MM.1S (cell line): ENCODE measurements around the gene CLEC2L.

Experiments
- DNase-seq: peaks from one replicate; pipeline ENCODE4 v3.0.0-alpha.2; 2015
- H2AFZ ChIP-seq: fragments of 300-600 bp; sonication (generic); 2 replicates; pipeline ENCODE4 v1.6.0; 2016; ENCODE audit warnings: antibody characterized with exemption, low read length
- H3F3A ChIP-seq: fragments of 300-600 bp; sonication (generic); 2 replicates; pipeline ENCODE4 v1.6.1; 2016; ENCODE audit warnings: mild to moderate bottlenecking, antibody characterized with exemption, low read length, moderate library complexity, mixed read lengths; ENCODE audit not compliant: insufficient read depth
- H3K27ac ChIP-seq: fragments of 300-600 bp; sonication (generic); 2 replicates; pipeline ENCODE4 v1.5.1; 2016; ENCODE audit warnings: mild to moderate bottlenecking, low read length
- H3K27me3 ChIP-seq: fragments of 300-600 bp; sonication (generic); replicated peaks from 2 replicates; pipeline ENCODE4 v1.6.0; 2016; ENCODE audit warnings: low read length; ENCODE audit not compliant: insufficient read depth
- H3K36me3 ChIP-seq: fragments of 300-600 bp; sonication (generic); replicated peaks from 2 replicates; pipeline ENCODE4 v1.6.1; 2016; ENCODE audit warnings: mild to moderate bottlenecking, low read length, mixed read lengths; ENCODE audit not compliant: insufficient read depth
- H3K4me1 ChIP-seq: fragments of 300-600 bp; sonication (generic); 2 replicates; pipeline ENCODE4 v1.6.1; 2016; ENCODE audit warnings: low read length, mixed read lengths
- H3K4me2 ChIP-seq: fragments of 300-600 bp; sonication (generic); 2 replicates; pipeline ENCODE4 v1.6.0; 2016; ENCODE audit warnings: low read depth, low read length
- H3K4me3 ChIP-seq: fragments of 300-600 bp; sonication (generic); 2 replicates; pipeline ENCODE4 v1.5.1; 2016; ENCODE audit warnings: low read length, mixed read lengths
- H3K79me2 ChIP-seq: fragments of 300-600 bp; sonication (generic); 2 replicates; pipeline ENCODE4 v1.6.1; 2016; ENCODE audit warnings: mixed run types, low read length, mixed read lengths
- H3K9ac ChIP-seq: fragments of 300-600 bp; sonication (generic); 2 replicates; pipeline ENCODE4 v1.6.1; 2016; ENCODE audit warnings: low read length, mixed read lengths
- H3K9me2 ChIP-seq: fragments of 300-600 bp; sonication (generic); replicated peaks from 2 replicates; pipeline ENCODE4 v1.6.1; 2016; ENCODE audit warnings: mild to moderate bottlenecking, low read length, mixed read lengths; ENCODE audit not compliant: insufficient read depth
- H3K9me3 ChIP-seq: fragments of 300-600 bp; sonication (generic); replicated peaks from 2 replicates; pipeline ENCODE4 v1.6.1; 2016; ENCODE audit warnings: mild to moderate bottlenecking, low read length, mixed read lengths; ENCODE audit not compliant: insufficient read depth
- H4K20me1 ChIP-seq: fragments of 300-600 bp; sonication (generic); 2 replicates; pipeline ENCODE4 v1.6.1; 2016; ENCODE audit warnings: mild to moderate bottlenecking, low read length, moderate library complexity, mixed read lengths; ENCODE audit not compliant: insufficient read depth
- EZH2 ChIP-seq: fragments of 300-600 bp; sonication (generic); optimal IDR thresholded peaks from 2 replicates; pipeline ENCODE3; 2017; ENCODE audit warnings: low read depth, mild to moderate bottlenecking, antibody characterized with exemption, low read length, mixed read lengths
- EZH2phosphoT487 ChIP-seq: fragments of 300-600 bp; sonication (generic); IDR thresholded peaks from 2 replicates; pipeline ENCODE4 v1.6.1; 2018; ENCODE audit warnings: antibody characterized with exemption, low read length
- TF ChIP-seq, protein P1 (sequence below): fragments of 300-600 bp; sonication (generic); IDR thresholded peaks from 2 replicates; pipeline ENCODE4 v1.5.1; 2016; ENCODE audit warnings: antibody characterized with exemption, low read length, mixed read lengths

The CLEC2L gene

GRCh38 chr7:139509535-139509934, 13.9 kb upstream of the CLEC2L start:
- Histone ChIP-seq H3K4me1 (no peaks in the 10 kb centered on the region), H3K36me3 (no peaks in the 10 kb centered on the region), H3K27me3 (no peaks in the 10 kb centered on the region), H3K4me3 (no peak overlapping the region), H3K79me2 (no peaks in the 10 kb centered on the region), H3K9me3 (no peaks in the 10 kb centered on the region), H2AFZ (no peak overlapping the region), H3K9me2 (no peaks in the 10 kb centered on the region), H3K4me2 (no peak overlapping the region), H3K27ac (no peak overlapping the region), H3F3A (no peaks in the 10 kb centered on the region), H3K9ac (no peak overlapping the region), H4K20me1 (no peaks in the 10 kb centered on the region)
- TF ChIP-seq EZH2 (no peak), EZH2phosphoT487 (no peak)
- TF ChIP-seq, protein P1, sequence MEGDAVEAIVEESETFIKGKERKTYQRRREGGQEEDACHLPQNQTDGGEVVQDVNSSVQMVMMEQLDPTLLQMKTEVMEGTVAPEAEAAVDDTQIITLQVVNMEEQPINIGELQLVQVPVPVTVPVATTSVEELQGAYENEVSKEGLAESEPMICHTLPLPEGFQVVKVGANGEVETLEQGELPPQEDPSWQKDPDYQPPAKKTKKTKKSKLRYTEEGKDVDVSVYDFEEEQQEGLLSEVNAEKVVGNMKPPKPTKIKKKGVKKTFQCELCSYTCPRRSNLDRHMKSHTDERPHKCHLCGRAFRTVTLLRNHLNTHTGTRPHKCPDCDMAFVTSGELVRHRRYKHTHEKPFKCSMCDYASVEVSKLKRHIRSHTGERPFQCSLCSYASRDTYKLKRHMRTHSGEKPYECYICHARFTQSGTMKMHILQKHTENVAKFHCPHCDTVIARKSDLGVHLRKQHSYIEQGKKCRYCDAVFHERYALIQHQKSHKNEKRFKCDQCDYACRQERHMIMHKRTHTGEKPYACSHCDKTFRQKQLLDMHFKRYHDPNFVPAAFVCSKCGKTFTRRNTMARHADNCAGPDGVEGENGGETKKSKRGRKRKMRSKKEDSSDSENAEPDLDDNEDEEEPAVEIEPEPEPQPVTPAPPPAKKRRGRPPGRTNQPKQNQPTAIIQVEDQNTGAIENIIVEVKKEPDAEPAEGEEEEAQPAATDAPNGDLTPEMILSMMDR: no peak
- DNase-seq: no peak

- H3K36me3 ChIP-seq: no peaks in the 10 kb centered on the region
- no peak overlapping the region for H2AFZ ChIP-seq
- H3K4me2 ChIP-seq: no peak overlapping the region
- TF ChIP-seq EZH2phosphoT487 (no peak), EZH2 (no peak)
- TF ChIP-seq, protein P1: no peak
- no peaks in the 10 kb centered on the region for H3K9me2 ChIP-seq
- no peak overlapping the region for H3K9ac ChIP-seq
- DNase-seq: no peak
- H3K27me3 ChIP-seq: no peaks in the 10 kb centered on the region
- no peak overlapping the region for H3K27ac ChIP-seq
- H3K4me1 ChIP-seq: no peaks in the 10 kb centered on the region
- H3F3A ChIP-seq: no peaks in the 10 kb centered on the region
- H3K9me3 ChIP-seq: no peaks in the 10 kb centered on the region
- H4K20me1 ChIP-seq: no peaks in the 10 kb centered on the region
- H3K4me3 ChIP-seq: no peak overlapping the region
- H3K79me2 ChIP-seq: no peaks in the 10 kb centered on the region
Observed at GRCh38 chr7:139511315-139511714, 12.2 kb upstream of the CLEC2L start.

DNA sequence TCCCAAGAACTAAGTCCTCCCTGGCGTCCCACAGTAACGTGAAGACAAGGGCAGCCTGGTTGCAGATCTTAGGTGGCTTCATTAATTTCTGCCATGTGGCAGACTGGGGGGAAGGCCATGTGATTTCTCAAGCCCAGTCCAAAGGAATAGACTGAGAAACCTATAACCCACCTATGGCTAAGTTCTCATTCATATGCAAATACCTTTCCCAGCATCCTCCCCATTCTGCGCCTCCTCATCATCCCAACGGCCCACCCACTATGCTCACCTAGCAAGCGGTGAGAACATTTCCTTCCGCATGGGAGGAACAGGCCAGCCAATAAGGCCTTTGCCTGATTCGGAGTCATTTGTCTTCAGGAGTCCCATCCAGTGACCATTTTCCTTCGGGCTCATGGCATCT, 8.2 kb upstream of the CLEC2L start:
- Histone ChIP-seq H3K9me3 (no peaks in the 10 kb centered on the region), H3K4me2 (no peak overlapping the region), H3K36me3 (no peaks in the 10 kb centered on the region), H2AFZ (no peak overlapping the region), H3K27ac (no peak overlapping the region), H3K9me2 (no peaks in the 10 kb centered on the region), H3K27me3 (no peaks in the 10 kb centered on the region), H3K79me2 (no peaks in the 10 kb centered on the region), H4K20me1 (no peaks in the 10 kb centered on the region), H3K4me1 (no peaks in the 10 kb centered on the region), H3K9ac (no peak overlapping the region), H3F3A (no peaks in the 10 kb centered on the region), H3K4me3 (no peak overlapping the region)
- no peak for DNase-seq
- TF ChIP-seq EZH2: no peak
- TF ChIP-seq EZH2phosphoT487: no peak
- TF ChIP-seq, protein P1: no peak
